HG03139 (cell line): ENCODE results near the gene NEK2.
A peak's percentile ranks its signal among the peaks of the same experiment; 100 is the strongest.
"Not testable (repeated sequence)": the region's sequence is repeated elsewhere in the genome, so short reads cannot be mapped to it uniquely, and the experiment has no call there.

Source experiments
- ATAC-seq: cut with Tn5 transposase; IDR thresholded peaks from one replicate; pipeline ENCODE4 v1.9.1; 2021; ENCODE audit not compliant: unreplicated experiment

Gene NEK2

DNA sequence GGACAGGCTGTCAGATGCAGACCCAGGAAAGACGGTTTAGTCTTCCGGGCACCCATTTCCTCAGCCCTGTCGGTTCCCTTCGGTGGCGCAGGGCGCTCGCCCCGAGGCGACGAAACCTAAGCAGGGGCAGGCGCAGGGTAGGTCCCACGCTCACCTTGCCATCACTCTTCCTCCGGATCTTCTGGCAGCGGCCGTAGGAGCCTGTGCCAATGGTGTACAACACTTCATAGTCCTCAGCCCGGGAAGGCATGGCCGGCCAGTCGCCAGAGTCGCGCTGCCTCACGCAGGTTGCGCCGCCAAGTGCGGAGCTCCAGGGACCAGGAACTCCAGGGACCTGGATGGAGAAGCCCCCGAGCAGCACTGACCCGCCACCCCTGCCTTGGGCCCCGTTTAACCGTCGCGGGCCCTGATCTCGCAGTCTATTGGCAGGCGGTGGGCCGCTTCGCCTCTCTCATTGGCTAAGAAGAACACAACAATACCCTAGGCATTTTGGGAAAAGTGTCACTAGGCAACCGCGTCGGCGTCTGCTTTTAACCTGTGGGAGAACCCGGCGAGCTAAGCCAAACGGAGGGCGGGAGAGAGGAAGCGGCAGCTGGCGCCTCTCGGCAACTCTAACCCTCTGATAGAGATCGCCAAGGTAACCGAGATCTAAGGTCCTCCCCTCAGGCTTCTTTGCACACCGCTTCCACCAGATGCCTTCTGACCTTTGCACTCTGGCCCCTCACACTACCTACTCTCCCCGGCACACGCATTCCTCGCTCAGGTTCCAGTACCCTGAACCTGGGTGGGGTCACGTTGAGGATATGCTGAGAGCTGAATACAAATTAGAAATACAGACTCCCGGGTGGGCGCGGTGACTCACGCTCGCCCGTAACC, at the start of gene NEK2:
Gene NEK2 (minus strand): TSS at position 392 of the 876 bp plus-strand sequence. CDS start 142 bp downstream, at position 250.
- ATAC-seq: peak; percentile 96

GRCh38 chr1:211724687-211725196, 49.3 kb upstream of the NEK2 start:
- no peak for ATAC-seq

- ATAC-seq: no peak
Measured at GRCh38 chr1:211723273-211723672, 47.9 kb upstream of the NEK2 start.

DNA sequence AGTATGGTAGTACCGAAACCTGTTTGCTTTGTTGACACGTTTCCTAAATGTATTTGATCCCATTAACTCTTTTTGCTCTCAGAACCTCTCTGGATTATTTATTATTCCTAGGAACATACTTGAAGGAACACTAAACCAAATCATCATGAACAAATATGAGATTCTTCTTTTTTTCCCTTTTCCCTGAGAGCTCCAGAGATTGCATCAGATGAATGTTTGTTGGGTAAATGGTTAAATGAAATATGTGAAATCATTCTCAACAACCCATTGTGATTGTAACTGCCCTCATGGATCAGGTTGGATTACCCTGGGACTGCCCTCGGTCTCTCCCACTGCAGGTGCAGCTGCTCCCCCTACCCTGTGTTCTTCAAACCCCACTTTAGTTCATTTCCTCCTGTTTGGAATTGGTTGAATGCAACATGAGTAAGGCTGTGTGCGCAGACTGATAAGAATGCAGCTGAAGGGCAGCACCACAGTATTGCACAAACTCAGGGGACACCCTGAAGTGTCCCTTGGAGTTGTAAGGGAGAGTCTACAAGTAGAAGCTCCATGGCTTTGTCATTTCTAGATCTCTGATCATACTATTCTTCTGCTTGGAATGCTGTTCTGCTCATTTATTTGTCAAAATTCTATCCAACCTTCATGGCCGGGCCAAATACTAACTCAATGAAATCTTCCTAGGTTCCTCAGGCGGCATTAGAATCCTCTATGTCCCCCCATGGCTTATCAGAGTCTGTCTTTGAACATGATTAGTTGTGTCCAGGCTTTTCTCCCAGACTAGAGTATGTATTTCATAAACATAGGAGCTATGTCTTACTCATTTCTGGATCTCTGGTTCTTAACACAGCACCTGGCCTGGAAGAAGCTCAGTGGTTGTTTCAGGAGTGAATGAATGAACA, 47.1 kb upstream of the NEK2 start:
- no peak for ATAC-seq

DNA sequence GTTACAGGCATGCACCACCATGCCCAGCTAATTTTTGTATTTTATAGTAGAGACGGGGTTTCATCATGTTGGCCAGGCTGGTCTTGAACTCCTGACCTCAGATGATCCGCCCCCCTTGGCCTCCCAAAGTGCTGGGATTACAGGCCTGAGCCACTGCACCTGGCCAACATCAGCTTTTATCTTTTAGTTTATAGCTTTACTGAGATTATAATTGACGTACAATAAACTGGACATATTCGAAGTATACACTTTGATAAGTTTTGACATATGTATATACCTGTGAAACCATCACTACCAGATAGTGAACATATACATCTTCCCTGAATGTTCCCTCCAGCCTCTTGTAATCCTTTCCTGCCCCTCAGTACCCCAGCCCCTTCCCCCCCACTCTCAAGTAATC, 41.1 kb upstream of the NEK2 start:
- ATAC-seq: not testable (repeated sequence)

- ATAC-seq: no peak
Measured at GRCh38 chr1:211715971-211716370, 40.5 kb upstream of the NEK2 start.

DNA sequence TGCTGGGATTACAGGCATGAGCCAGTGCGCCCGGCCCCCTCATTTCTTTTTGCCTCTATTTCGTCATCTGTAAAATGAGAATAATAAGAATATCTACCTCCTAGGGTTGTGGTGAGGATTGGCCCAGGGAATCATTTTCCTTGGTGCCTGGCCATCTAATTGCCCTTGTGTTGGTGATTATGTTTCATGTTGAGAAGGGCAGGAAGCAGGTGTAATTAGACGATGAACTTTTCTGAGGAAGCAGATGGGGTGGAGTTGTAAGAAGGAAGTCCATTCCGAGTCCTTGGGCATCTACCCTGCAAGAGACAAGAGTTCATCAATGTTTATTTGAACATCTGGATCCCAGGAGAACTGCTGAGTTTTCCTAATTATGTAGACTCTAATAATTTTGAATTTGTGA, 38.7 kb upstream of the NEK2 start:
- no peak for ATAC-seq

- ATAC-seq: no peak
Measured at GRCh38 chr1:211713231-211713630, 37.8 kb upstream of the NEK2 start.

DNA sequence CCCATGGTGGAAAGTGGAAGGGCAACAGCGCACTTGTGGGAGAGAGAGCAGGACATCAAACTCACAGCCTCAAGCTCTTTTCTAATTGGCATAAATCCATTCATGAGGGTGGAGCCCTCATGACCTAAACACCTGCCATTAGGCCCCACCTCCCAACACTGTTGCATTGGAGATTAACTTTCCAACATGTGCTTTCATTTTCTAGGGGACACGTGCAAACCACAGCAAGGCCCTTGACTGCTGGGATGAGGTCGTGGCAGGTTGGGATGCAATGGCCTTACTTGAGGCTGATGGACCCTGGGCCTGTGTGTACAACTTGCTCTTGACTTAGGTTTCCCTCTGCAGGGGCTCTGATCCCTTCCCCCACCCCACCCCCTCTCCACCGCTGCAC, 35.9 kb upstream of the NEK2 start:
- ATAC-seq: no peak

DNA sequence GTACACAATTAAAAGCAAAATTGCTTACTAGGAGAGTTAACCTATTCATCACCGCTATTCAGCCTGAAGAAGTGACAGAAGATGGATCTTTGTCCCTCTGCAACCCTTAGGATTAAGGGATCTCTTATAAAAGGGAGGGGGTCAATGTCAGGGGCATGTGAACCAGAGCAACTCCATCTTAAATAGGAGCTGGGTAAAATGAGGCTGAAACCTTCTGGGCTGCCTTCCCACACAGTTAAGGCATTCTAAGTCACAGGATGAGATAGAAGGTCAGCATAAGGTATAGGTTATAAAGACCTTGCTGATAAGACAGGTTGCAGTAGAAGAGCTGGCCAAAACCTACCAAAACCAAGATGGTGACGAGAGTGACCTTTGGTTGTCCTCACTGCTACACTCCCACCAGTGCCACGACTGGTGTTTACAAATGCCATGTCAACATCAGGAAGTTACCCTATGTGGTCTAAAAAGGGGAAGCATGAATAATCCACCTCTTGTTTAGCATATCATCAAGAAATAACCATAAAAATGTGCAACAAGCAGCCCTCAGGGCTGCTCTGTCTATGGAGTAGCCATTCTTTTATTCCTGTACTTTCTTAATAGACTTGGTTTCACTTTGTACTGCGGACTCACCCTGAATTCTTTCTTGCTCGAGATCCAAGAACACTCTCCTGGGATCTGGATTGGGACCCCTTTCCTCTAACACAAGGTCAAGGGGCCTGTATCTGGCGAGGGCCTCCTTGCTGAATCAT, 35.3 kb upstream of the NEK2 start:
- no peak for ATAC-seq

DNA sequence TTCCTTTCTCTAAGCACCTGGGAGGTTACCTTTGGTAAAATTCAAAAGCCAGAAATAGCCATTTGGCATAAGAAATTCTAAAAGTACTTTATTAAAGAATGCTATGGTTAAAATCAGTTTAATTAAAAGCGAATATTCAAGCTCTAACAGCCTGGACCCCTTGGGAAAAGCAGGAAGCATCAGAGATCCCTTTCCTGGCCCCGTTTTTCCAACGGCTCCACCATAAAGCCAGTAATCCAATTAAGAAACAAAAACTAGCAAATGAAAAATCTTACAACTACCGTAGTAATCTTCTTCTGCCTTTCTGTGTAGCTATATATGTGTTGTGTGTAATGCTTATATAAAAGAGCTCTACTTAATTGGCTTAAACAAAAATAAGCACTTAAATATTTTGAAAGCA, 33.5 kb upstream of the NEK2 start:
- no peak for ATAC-seq

GRCh38 chr1:211708006-211708405, 32.6 kb upstream of the NEK2 start:
- ATAC-seq: no peak

DNA sequence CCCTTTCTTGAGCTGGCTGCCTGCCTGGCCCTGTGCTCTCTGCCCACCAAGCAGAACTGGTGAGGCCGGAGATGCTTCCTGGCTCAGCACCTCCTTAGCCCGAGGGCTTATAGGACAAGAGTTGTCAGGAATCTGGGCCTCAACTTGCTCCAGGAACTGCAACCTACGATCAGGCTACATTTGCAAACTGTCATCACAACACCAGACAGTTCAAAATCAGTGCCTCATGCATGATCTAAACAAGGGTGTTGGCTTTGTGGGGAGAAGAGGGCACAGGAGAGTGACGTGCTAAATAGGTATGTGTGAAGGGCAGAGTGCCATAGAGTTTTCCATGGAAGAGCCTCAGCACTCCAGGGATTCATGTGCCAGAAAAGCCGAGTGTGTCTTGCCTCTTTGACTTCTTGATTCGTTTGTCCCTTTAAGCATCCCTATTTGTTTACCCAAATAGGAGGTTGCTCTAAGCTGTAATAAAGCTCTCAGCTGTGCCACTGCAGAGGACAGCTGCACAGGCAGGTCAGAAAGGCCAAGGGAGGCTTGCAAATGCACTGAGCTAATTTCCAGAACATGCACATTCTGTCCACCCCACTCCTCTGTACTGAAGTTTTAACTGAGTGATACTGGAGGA, 30.2 kb upstream of the NEK2 start:
- ATAC-seq: no peak

DNA sequence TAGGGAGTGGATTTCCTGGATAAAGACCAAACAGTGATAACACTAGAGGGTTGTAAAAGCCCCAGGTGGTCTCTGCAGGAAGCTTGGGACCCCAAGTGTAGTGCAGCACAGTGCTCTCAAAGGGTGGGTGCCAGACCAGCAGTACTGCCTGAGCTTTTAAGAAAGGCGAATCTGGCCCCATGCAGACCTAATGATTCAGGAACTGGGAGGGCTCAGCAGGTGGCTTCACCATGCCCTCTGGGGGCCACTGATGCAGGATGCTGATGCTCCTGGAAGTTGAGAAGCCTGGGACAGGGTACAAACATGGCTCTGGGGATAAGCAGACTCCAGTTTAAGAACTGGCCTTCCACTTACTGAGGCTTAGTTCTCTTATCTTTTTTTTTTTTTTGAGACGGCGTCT, 29.1 kb upstream of the NEK2 start:
- no peak for ATAC-seq

GRCh38 chr1:211703812-211704537, 28.6 kb upstream of the NEK2 start:
- ATAC-seq: no peak

- ATAC-seq: no peak
Measured at GRCh38 chr1:211701733-211702132, 26.3 kb upstream of the NEK2 start.

GRCh38 chr1:211699059-211699458, 23.6 kb upstream of the NEK2 start:
- no peak for ATAC-seq

DNA sequence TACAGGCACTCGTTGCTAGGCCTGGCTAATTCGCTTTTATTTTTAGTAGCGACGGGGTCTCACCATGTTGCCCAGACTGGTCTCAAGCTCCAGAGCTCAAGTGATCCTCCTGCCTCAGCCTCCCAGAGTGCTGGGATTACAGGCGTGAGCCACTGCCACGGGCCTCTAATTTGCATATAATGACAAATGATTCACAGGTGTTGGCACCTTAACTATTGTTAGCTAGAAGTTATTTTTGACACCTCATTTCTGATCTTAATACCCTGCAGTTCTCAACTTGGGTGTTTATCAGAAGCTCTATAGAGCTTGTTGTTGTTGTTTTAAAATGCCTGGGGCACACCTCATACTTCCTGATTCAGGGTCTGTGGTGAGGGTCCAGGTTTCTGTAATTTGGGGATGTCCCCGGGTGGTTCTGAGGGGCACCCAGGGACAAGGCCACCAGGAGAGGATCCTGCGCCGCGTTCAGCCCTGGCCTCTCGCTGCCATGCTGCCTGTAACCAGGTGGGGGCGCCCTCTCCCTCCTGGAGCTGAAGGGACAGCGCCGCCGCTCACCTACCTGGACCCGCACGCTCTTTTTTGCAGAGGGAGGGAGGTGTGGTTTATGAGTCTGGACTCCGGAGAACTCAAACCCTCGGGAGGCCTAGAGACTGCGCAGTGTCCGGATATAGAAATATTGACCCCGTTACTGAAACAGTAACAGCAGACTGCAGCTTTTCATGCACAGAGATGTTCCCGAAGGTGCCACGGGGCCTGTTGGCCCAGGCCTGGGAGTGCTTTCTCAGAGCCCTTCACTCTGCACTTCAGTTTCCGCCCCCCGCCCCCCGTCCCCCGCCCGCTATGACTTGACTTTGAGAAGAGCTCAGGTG, 23.0 kb upstream of the NEK2 start:
- peak; percentile 40 for ATAC-seq

GRCh38 chr1:211697356-211697755, 21.9 kb upstream of the NEK2 start:
- peak; percentile 85 for ATAC-seq
